ENCODE measurements around the gene RTN1. TPM values are rescaled to one million over a fixed set of nuclear protein-coding genes. Genes with fewer than 3 reads are reported as not detected.

Gene RTN1
- total RNA-seq, 1 donor from 2014 or later = 518 TPM

- peaks cover 1% of the 10 kb centered on the region for H3K9me3 Mint-ChIP-seq (ENCODE audit: unreplicated experiment)
- peak overlapping the region; percentile 81 for H3K4me3 Mint-ChIP-seq (ENCODE audit: unreplicated experiment)
- H3K36me3 Mint-ChIP-seq (ENCODE audit: unreplicated experiment) = no peaks in the 10 kb centered on the region
- TF ChIP-seq, protein P1, sequence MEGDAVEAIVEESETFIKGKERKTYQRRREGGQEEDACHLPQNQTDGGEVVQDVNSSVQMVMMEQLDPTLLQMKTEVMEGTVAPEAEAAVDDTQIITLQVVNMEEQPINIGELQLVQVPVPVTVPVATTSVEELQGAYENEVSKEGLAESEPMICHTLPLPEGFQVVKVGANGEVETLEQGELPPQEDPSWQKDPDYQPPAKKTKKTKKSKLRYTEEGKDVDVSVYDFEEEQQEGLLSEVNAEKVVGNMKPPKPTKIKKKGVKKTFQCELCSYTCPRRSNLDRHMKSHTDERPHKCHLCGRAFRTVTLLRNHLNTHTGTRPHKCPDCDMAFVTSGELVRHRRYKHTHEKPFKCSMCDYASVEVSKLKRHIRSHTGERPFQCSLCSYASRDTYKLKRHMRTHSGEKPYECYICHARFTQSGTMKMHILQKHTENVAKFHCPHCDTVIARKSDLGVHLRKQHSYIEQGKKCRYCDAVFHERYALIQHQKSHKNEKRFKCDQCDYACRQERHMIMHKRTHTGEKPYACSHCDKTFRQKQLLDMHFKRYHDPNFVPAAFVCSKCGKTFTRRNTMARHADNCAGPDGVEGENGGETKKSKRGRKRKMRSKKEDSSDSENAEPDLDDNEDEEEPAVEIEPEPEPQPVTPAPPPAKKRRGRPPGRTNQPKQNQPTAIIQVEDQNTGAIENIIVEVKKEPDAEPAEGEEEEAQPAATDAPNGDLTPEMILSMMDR (IDR thresholded peaks at IDR 0.05; ENCODE audit: partially characterized antibody, unreplicated experiment) = no peak
- peak; percentile 51 for DNase-seq
- H3K27ac Mint-ChIP-seq (ENCODE audit: unreplicated experiment) = no peak overlapping the region
- peaks cover 8% of the 10 kb centered on the region for H3K27me3 Mint-ChIP-seq (ENCODE audit: unreplicated experiment)
- no peaks in the 10 kb centered on the region for H3K4me1 Mint-ChIP-seq (ENCODE audit: low read depth, unreplicated experiment)
Measured at GRCh38 chr14:59869381-59870255, 958 bp downstream of the RTN1 start.

GRCh38 chr14:59868021-59868420 is 2.6 kb downstream of the RTN1 start:
- H3K27me3 Mint-ChIP-seq (ENCODE audit: unreplicated experiment) = peaks cover 5% of the 10 kb centered on the region

DNA sequence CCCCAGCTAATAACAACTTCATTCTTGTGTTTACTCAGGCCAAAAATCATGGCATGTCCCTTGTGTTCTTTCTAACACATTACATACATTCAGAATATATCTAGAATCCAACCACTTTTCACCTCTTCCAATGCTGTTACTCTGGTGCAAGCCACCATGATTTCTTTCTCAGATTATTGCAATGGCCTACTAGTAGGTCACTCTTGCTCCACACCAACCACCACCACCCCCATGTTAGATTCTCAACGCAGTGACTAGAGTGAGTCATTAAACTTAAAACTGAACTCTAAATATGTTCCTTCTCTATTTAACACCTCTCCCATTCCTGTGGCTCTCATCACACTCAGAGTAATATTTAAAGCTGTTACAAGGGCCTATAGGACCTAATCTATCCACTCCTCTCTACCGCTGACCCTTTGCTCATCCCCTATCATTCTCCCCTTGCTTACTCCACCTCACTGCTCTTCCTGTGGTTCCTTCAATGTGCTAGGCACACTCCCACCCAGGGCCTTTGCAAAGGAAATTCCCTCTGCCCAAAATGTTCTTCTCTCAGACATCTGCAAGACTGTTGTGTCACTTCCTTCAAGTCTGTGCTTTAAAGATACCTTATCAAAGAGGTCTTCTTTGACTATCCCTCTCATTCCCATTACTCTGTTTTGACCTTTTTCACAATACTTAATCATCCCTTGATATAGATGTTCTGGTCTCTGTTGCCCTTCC is 6.6 kb downstream of the RTN1 start:
- H3K27me3 Mint-ChIP-seq (ENCODE audit: unreplicated experiment) = no peaks in the 10 kb centered on the region
- DNase-seq = no peak
- no peak overlapping the region for H3K27ac Mint-ChIP-seq (ENCODE audit: unreplicated experiment)
- peaks cover 8% of the 10 kb centered on the region for H3K36me3 Mint-ChIP-seq (ENCODE audit: unreplicated experiment)
- no peak overlapping the region for H3K4me3 Mint-ChIP-seq (ENCODE audit: unreplicated experiment)
- TF ChIP-seq, protein P1 (IDR thresholded peaks at IDR 0.05; ENCODE audit: partially characterized antibody, unreplicated experiment) = no peak
- H3K9me3 Mint-ChIP-seq (ENCODE audit: unreplicated experiment) = peaks cover 5% of the 10 kb centered on the region
- H3K4me1 Mint-ChIP-seq (ENCODE audit: low read depth, unreplicated experiment) = no peaks in the 10 kb centered on the region

More at GRCh38 chr14:59868021-59868420, 2.6 kb downstream of the RTN1 start:
- DNase-seq = no peak
- H3K4me1 Mint-ChIP-seq (ENCODE audit: low read depth, unreplicated experiment) = no peaks in the 10 kb centered on the region
- H3K36me3 Mint-ChIP-seq (ENCODE audit: unreplicated experiment) = no peaks in the 10 kb centered on the region
- TF ChIP-seq, protein P1 (IDR thresholded peaks at IDR 0.05; ENCODE audit: partially characterized antibody, unreplicated experiment) = no peak
- no peak overlapping the region for H3K27ac Mint-ChIP-seq (ENCODE audit: unreplicated experiment)
- no peak overlapping the region for H3K4me3 Mint-ChIP-seq (ENCODE audit: unreplicated experiment)
- H3K9me3 Mint-ChIP-seq (ENCODE audit: unreplicated experiment) = peaks cover 1% of the 10 kb centered on the region

DNA sequence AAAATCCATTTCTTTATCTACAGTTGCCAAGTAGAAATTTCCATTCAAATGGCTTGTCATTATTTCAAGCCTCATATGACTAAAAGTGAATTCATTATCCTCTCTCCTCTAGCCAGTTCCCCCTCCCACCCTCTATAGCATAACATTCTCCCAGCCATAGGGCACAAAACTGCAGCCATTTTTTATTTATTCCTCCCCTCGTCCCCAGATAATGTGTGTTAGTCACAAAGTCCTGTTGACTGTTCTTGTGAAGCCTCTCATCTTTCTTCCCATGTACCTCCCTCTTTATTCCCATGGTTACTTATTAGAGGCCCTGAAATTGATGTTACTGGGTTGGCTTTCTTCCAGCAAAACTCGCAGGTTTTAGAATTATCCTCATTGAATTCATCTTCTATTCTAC is 13.2 kb downstream of the RTN1 start:
- Mint-ChIP-seq H3K27ac (ENCODE audit: unreplicated experiment) (no peak overlapping the region), H3K27me3 (ENCODE audit: unreplicated experiment) (peaks cover 2% of the 10 kb centered on the region), H3K36me3 (ENCODE audit: unreplicated experiment) (peaks cover 14% of the 10 kb centered on the region)

More for the DNA sequence above, 13.2 kb downstream of the RTN1 start:
- Mint-ChIP-seq H3K4me3 (ENCODE audit: unreplicated experiment) (no peak overlapping the region), H3K4me1 (ENCODE audit: low read depth, unreplicated experiment) (peaks cover 3% of the 10 kb centered on the region), H3K9me3 (ENCODE audit: unreplicated experiment) (peaks cover 5% of the 10 kb centered on the region)
- TF ChIP-seq, protein P1 (IDR thresholded peaks at IDR 0.05; ENCODE audit: partially characterized antibody, unreplicated experiment) = no peak
- no peak for DNase-seq

Measured in glutamatergic neuron (in vitro differentiated cells).